ENCODE data around the gene USP33. TPM values are rescaled to one million over a fixed set of nuclear protein-coding genes. Genes with fewer than 3 reads are reported as not detected.

Gene USP33
- total and polyA plus RNA-seq, 9 of the 15 experiments (the other 6 are each of a cell fraction or from before 2014, with no cell fraction given): 22.4 to 83.5 (median 44.7) TPM

GRCh38 chr1:77661696-77662095 is 98.0 kb downstream of the USP33 start:
- no peak for FAIRE-seq
- 70% methylated on average over 4 of the region's 4 CpGs for WGBS (ENCODE audit: insufficient coverage, low coverage, missing lambda C conversion rate)

DNA sequence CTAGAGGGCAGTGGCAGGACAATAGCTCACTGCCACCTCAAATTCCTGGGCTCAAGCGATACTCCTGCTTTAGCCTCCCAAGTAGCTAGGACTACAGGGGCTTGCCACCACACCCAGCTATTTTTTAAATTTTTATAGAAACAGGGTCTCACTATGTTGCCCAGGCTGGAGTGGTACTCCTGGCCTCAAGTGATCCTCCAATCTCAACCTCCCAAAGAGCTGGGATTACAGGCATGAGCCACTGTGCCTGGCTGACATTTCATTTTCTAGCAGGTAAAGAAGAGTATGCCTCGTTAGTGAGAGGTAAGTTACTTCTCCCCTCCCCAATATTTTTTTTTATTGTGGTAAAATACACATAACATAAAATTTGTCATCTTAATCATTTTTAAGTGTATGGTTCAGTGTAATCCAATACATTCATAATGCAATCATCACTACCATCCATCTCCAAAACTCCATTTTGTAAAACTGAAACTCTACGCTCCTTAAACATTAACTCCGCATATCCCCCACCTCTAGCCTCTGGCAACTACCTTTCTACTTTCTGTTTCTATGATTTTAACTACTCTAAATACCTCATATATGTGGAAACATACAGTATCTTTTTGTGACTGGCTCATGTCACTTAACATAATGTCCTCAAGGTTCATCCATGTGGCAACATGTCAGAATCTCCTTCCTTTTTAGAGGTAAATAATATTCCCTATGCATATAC is 99.6 kb downstream of the USP33 start:
- no peak overlapping the region for H3K4me2 ChIP-seq (ENCODE audit: insufficient read depth, low read length)
- FAIRE-seq (no peak), ATAC-seq (no peak), DNase-seq (ENCODE audit: extremely low read depth in 1 of 4, low spot score in 3 of 4) (no peak)
- H3K27ac ChIP-seq (ENCODE audit: extremely low read depth, low read depth, low read length): no peak overlapping the region
- peaks cover 0 to 3% of the 10 kb centered on the region in 2 experiments; a peak in 2 of 5 replicates for H3K4me1 ChIP-seq (replicated peaks in 1 of 2; ENCODE audit: control insufficient read depth in 2 of 2, insufficient read depth in 2 of 2, low read length in 2 of 2)
- no TSS peak for BruUV-seq (replicated peaks)
- 85% methylated on average over 4 of the region's 4 CpGs for WGBS (ENCODE audit: insufficient coverage, low coverage, missing lambda C conversion rate)
- intact Hi-C loops (cut with micrococcal nuclease) (no loop called here), in situ Hi-C loops (cut with MboI) (no loop called here)
- no peaks in the 10 kb centered on the region for H3K9me1 ChIP-seq (ENCODE audit: control insufficient read depth, insufficient read depth, low read length)
- H3K27me3 ChIP-seq (ENCODE audit: control insufficient read depth in 2 of 2, insufficient read depth in 2 of 2, low read length in 2 of 2): no peaks in the 10 kb centered on the region
- ChIA-PET POLR2A (no interaction called here), CTCF (ENCODE audit: low intra/inter-chr PET ratio) (no interaction called here)
- H3K79me2 ChIP-seq (ENCODE audit: control insufficient read depth, insufficient read depth, low read length): peaks cover 96% of the 10 kb centered on the region
- no peaks in the 10 kb centered on the region for H4K20me1 ChIP-seq (replicated peaks; ENCODE audit: control insufficient read depth, insufficient read depth, low read length)
- no peaks in the 10 kb centered on the region; the same call in 2 of the 3 replicates for H3K36me3 ChIP-seq (ENCODE audit: control insufficient read depth, insufficient read depth, low read length)
- H3K9ac ChIP-seq (ENCODE audit: insufficient read depth in 1 of 2, low read depth in 2 of 2, low read length in 2 of 2): no peak overlapping the region
- no peaks in the 10 kb centered on the region for H3K9me3 ChIP-seq (replicated peaks; ENCODE audit: control insufficient read depth, insufficient read depth, low read depth, low read length)
- TF ChIP-seq NR2C1 (IDR thresholded peaks at IDR 0.05) (no peak), NR2C1 (tag; IDR thresholded peaks at IDR 0.05) (no peak), ZNF311 (CRISPR knock-in tag; IDR thresholded peaks at IDR 0.05) (no peak), ZFP1 (CRISPR knock-in tag; IDR thresholded peaks at IDR 0.05) (no peak), ZNF449 (CRISPR knock-in tag; IDR thresholded peaks at IDR 0.05) (no peak)
- H2AFZ ChIP-seq (ENCODE audit: low read depth, low read length): no peak overlapping the region
- no peak overlapping the region for H3K4me3 ChIP-seq

More at GRCh38 chr1:77661696-77662095, 98.0 kb downstream of the USP33 start:
- Histone ChIP-seq H3K9ac (ENCODE audit: insufficient read depth in 1 of 2, low read depth in 2 of 2, low read length in 2 of 2) (no peak overlapping the region), H3K27me3 (ENCODE audit: control insufficient read depth in 2 of 2, insufficient read depth in 2 of 2, low read length in 2 of 2) (no peaks in the 10 kb centered on the region), H3K4me1 (replicated peaks in 1 of 2; ENCODE audit: control insufficient read depth in 2 of 2, insufficient read depth in 2 of 2, low read length in 2 of 2) (peaks cover 3 to 5% of the 10 kb centered on the region in 2 experiments; a peak in 3 of 5 replicates), H4K20me1 (replicated peaks; ENCODE audit: control insufficient read depth, insufficient read depth, low read length) (no peaks in the 10 kb centered on the region), H3K36me3 (ENCODE audit: control insufficient read depth, insufficient read depth, low read length) (peaks cover 4% of the 10 kb centered on the region; the same call in 2 of the 3 replicates), H3K9me3 (replicated peaks; ENCODE audit: control insufficient read depth, insufficient read depth, low read depth, low read length) (no peaks in the 10 kb centered on the region), H3K4me3 (no peak overlapping the region), H3K9me1 (ENCODE audit: control insufficient read depth, insufficient read depth, low read length) (no peaks in the 10 kb centered on the region), H3K4me2 (ENCODE audit: insufficient read depth, low read length) (no peak overlapping the region), H3K79me2 (ENCODE audit: control insufficient read depth, insufficient read depth, low read length) (peaks cover 96% of the 10 kb centered on the region), H2AFZ (ENCODE audit: low read depth, low read length) (no peak overlapping the region), H3K27ac (ENCODE audit: extremely low read depth, low read depth, low read length) (no peak overlapping the region)
- in situ Hi-C loops (cut with MboI): no loop called here
- intact Hi-C loops (cut with micrococcal nuclease): no loop called here
- ATAC-seq (no peak; the same call in 2 of the 3 replicates), DNase-seq (ENCODE audit: extremely low read depth in 1 of 4, low spot score in 3 of 4) (no peak)
- POLR2A ChIA-PET: interaction anchor here (0.6 kb wide), 1 partner anchor 16 kb away, joined by 3 read pairs; no protein-coding TSS in a partner anchor
- no peak for TF ChIP-seq TGIF2 (CRISPR knock-in tag; IDR thresholded peaks at IDR 0.05)
- no peak for TF ChIP-seq ZNF311 (CRISPR knock-in tag; IDR thresholded peaks at IDR 0.05)
- no peak for TF ChIP-seq SAFB2 (IDR thresholded peaks at IDR 0.05; ENCODE audit: borderline replicate concordance, low read depth, low read length, severe bottlenecking)
- TF ChIP-seq SMARCB1 (IDR thresholded peaks at IDR 0.05; ENCODE audit: insufficient read length, low read depth): no peak
- CTCF ChIA-PET (ENCODE audit: low intra/inter-chr PET ratio): no interaction called here
- BruUV-seq (replicated peaks): no TSS peak
